ENCODE results near the gene BBIP1. TPM values are rescaled to one million over a fixed set of nuclear protein-coding genes. Genes with fewer than 3 reads are reported as not detected.

Gene BBIP1
- polyA plus RNA-seq, 1 donor from 2014 or later: 73.3 TPM

- Histone ChIP-seq H3K36me3 (ENCODE audit: insufficient read depth, low read length) (no peaks in the 10 kb centered on the region), H3K4me3 (ENCODE audit: low read length) (no peak overlapping the region), H2AFZ (ENCODE audit: low read depth, low read length) (no peak overlapping the region), H3K4me2 (ENCODE audit: low read length) (no peak overlapping the region), H3K9me3 (ENCODE audit: low read length) (no peaks in the 10 kb centered on the region), H4K20me1 (ENCODE audit: insufficient read depth) (no peaks in the 10 kb centered on the region), H3K27me3 (ENCODE audit: insufficient read depth, low read depth, low read length) (no peaks in the 10 kb centered on the region), H3K27ac (ENCODE audit: low read length) (no peak overlapping the region), H3K9me2 (ENCODE audit: insufficient read depth, low read length) (no peaks in the 10 kb centered on the region), H3K79me2 (replicated peaks; ENCODE audit: insufficient read depth, low read length) (no peaks in the 10 kb centered on the region), H3K9ac (ENCODE audit: low read length) (no peak overlapping the region), H3F3A (ENCODE audit: insufficient read depth, low read length, poor library complexity, severe bottlenecking) (no peaks in the 10 kb centered on the region)
- TF ChIP-seq POLR2AphosphoS5 (IDR thresholded peaks at IDR 0.05): no peak
- TF ChIP-seq REST (IDR thresholded peaks at IDR 0.05; ENCODE audit: borderline replicate concordance): no peak
- TF ChIP-seq MXI1 (conservative IDR thresholded peaks at IDR 0.05; ENCODE audit: poor library complexity, severe bottlenecking): no peak
- no peak for TF ChIP-seq EP300 (conservative IDR thresholded peaks at IDR 0.05; ENCODE audit: poor library complexity, severe bottlenecking)
- no peak for TF ChIP-seq SMC3 (conservative IDR thresholded peaks at IDR 0.05; ENCODE audit: poor library complexity)
- TF ChIP-seq RAD21 (conservative IDR thresholded peaks at IDR 0.05): no peak
- no peak for TF ChIP-seq TAF1 (IDR thresholded peaks at IDR 0.05; ENCODE audit: low read depth)
- TF ChIP-seq CTCF (IDR thresholded peaks at IDR 0.05; ENCODE audit: poor library complexity, severe bottlenecking): no peak
- no peak for TF ChIP-seq EZH2 (IDR thresholded peaks at IDR 0.05; ENCODE audit: borderline replicate concordance, insufficient read depth, low read length, poor library complexity, severe bottlenecking)
Observed at GRCh38 chr10:110860576-110861241, 58.3 kb downstream of the BBIP1 start.

- H3K36me3 ChIP-seq (ENCODE audit: insufficient read depth, low read length): no peaks in the 10 kb centered on the region
- H3K9me2 ChIP-seq (ENCODE audit: insufficient read depth, low read length): no peaks in the 10 kb centered on the region
- H3F3A ChIP-seq (ENCODE audit: insufficient read depth, low read length, poor library complexity, severe bottlenecking): no peaks in the 10 kb centered on the region
- H4K20me1 ChIP-seq (ENCODE audit: insufficient read depth): no peaks in the 10 kb centered on the region
- no peak for TF ChIP-seq CTCF (IDR thresholded peaks at IDR 0.05; ENCODE audit: poor library complexity, severe bottlenecking)
- TF ChIP-seq EZH2 (IDR thresholded peaks at IDR 0.05; ENCODE audit: borderline replicate concordance, insufficient read depth, low read length, poor library complexity, severe bottlenecking): no peak
- TF ChIP-seq MXI1 (conservative IDR thresholded peaks at IDR 0.05; ENCODE audit: poor library complexity, severe bottlenecking): no peak
- TF ChIP-seq EP300 (conservative IDR thresholded peaks at IDR 0.05; ENCODE audit: poor library complexity, severe bottlenecking): no peak
- no peak for TF ChIP-seq SMC3 (conservative IDR thresholded peaks at IDR 0.05; ENCODE audit: poor library complexity)
- no peak for TF ChIP-seq POLR2AphosphoS5 (IDR thresholded peaks at IDR 0.05)
- no peak for TF ChIP-seq TAF1 (IDR thresholded peaks at IDR 0.05; ENCODE audit: low read depth)
- TF ChIP-seq RAD21 (conservative IDR thresholded peaks at IDR 0.05): no peak
- no peak for TF ChIP-seq REST (IDR thresholded peaks at IDR 0.05; ENCODE audit: borderline replicate concordance)
- no peaks in the 10 kb centered on the region for H3K27me3 ChIP-seq (ENCODE audit: insufficient read depth, low read depth, low read length)
- no peaks in the 10 kb centered on the region for H3K9me3 ChIP-seq (ENCODE audit: low read length)
- H3K27ac ChIP-seq (ENCODE audit: low read length): no peak overlapping the region
- no peak overlapping the region for H3K9ac ChIP-seq (ENCODE audit: low read length)
- no peak overlapping the region for H2AFZ ChIP-seq (ENCODE audit: low read depth, low read length)
- no peaks in the 10 kb centered on the region for H3K79me2 ChIP-seq (replicated peaks; ENCODE audit: insufficient read depth, low read length)
- H3K4me2 ChIP-seq (ENCODE audit: low read length): no peak overlapping the region
- H3K4me3 ChIP-seq (ENCODE audit: low read length): no peak overlapping the region
Observed at GRCh38 chr10:110859973-110860376, 59.0 kb downstream of the BBIP1 start.
